Measurements from ENCODE around the gene C1QTNF9B. TPM values are rescaled to one million over a fixed set of nuclear protein-coding genes. Genes with fewer than 3 reads are reported as not detected.

The C1QTNF9B gene
- total RNA-seq, 1 donor from 2014 or later: not detected

DNA sequence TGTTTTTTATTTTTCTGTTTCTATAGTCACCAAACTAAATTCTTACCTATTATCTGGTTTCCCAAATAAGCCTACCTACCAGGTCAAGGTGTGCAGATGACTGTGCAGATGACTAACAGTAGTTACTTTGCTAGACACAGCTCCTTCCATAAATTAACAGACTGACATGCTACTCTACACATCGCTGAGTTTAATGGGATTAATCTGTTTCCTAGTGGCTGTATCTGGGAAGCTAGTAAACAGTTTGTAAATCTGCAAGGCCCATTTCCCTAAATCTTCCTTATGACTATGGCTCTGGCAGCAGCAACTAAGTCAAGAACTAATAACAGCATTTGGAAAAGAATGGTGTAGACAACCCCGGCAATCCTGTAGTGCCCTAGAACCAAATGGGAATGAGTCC is 36.0 kb downstream of the C1QTNF9B start:
- H3K4me3 ChIP-seq (ENCODE audit: insufficient read depth, low read depth, low read length): no peak overlapping the region
- H2AFZ ChIP-seq (ENCODE audit: low read depth, low read length): no peak overlapping the region
- H3K9me3 ChIP-seq (ENCODE audit: insufficient read depth, low read depth, low read length): no peaks in the 10 kb centered on the region
- FAIRE-seq: no peak
- H3K27me3 ChIP-seq (ENCODE audit: insufficient read depth, low read length): no peaks in the 10 kb centered on the region
- H3K36me3 Mint-ChIP-seq (ENCODE audit: low read depth, unreplicated experiment): peaks cover 14% of the 10 kb centered on the region
- no peaks in the 10 kb centered on the region for H4K20me1 ChIP-seq (ENCODE audit: insufficient read depth, low read length)
- no peaks in the 10 kb centered on the region for H3K79me2 ChIP-seq (ENCODE audit: insufficient read depth, low read length)
- H3K36me3 ChIP-seq (ENCODE audit: insufficient read depth, low read length): no peaks in the 10 kb centered on the region
- H3K27ac Mint-ChIP-seq (ENCODE audit: unreplicated experiment): no peak overlapping the region
- no peak for DNase-seq (ENCODE audit: low read depth)
- H3K4me3 Mint-ChIP-seq (ENCODE audit: unreplicated experiment): no peak overlapping the region
- H3K4me1 ChIP-seq (ENCODE audit: insufficient read depth, low read length): peaks cover 2% of the 10 kb centered on the region
- no peaks in the 10 kb centered on the region for H3K27me3 Mint-ChIP-seq (ENCODE audit: low read depth, unreplicated experiment)
- no peak overlapping the region for H3K4me2 ChIP-seq (ENCODE audit: low read length)
- no peaks in the 10 kb centered on the region for H3K9me3 Mint-ChIP-seq (ENCODE audit: unreplicated experiment)
- TF ChIP-seq, protein P1, sequence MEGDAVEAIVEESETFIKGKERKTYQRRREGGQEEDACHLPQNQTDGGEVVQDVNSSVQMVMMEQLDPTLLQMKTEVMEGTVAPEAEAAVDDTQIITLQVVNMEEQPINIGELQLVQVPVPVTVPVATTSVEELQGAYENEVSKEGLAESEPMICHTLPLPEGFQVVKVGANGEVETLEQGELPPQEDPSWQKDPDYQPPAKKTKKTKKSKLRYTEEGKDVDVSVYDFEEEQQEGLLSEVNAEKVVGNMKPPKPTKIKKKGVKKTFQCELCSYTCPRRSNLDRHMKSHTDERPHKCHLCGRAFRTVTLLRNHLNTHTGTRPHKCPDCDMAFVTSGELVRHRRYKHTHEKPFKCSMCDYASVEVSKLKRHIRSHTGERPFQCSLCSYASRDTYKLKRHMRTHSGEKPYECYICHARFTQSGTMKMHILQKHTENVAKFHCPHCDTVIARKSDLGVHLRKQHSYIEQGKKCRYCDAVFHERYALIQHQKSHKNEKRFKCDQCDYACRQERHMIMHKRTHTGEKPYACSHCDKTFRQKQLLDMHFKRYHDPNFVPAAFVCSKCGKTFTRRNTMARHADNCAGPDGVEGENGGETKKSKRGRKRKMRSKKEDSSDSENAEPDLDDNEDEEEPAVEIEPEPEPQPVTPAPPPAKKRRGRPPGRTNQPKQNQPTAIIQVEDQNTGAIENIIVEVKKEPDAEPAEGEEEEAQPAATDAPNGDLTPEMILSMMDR (IDR thresholded peaks at IDR 0.05; ENCODE audit: insufficient read depth, low read depth, low read length): no peak
- no peak for TF ChIP-seq EZH2 (IDR thresholded peaks at IDR 0.05; ENCODE audit: insufficient read depth, low read length)
- H3K9ac ChIP-seq (ENCODE audit: low read length): no peak overlapping the region
- H3K4me1 Mint-ChIP-seq (ENCODE audit: low read depth, unreplicated experiment): no peaks in the 10 kb centered on the region
- H3K27ac ChIP-seq (ENCODE audit: low read depth, low read length): no peak overlapping the region

GRCh38 chr13:23859904-23860303 is 37.4 kb downstream of the C1QTNF9B start:
- Mint-ChIP-seq H3K27ac (ENCODE audit: unreplicated experiment) (no peak overlapping the region), H3K36me3 (ENCODE audit: low read depth, unreplicated experiment) (peaks cover 16% of the 10 kb centered on the region), H3K9me3 (ENCODE audit: unreplicated experiment) (no peaks in the 10 kb centered on the region), H3K27me3 (ENCODE audit: low read depth, unreplicated experiment) (no peaks in the 10 kb centered on the region), H3K4me1 (ENCODE audit: low read depth, unreplicated experiment) (no peaks in the 10 kb centered on the region), H3K4me3 (ENCODE audit: unreplicated experiment) (no peak overlapping the region)
- FAIRE-seq (peak; percentile 55), DNase-seq (ENCODE audit: low read depth) (no peak)
- Histone ChIP-seq H3K27me3 (ENCODE audit: insufficient read depth, low read length) (no peaks in the 10 kb centered on the region), H3K4me1 (ENCODE audit: insufficient read depth, low read length) (no peaks in the 10 kb centered on the region), H3K9me3 (ENCODE audit: insufficient read depth, low read depth, low read length) (no peaks in the 10 kb centered on the region), H4K20me1 (ENCODE audit: insufficient read depth, low read length) (no peaks in the 10 kb centered on the region), H3K9ac (ENCODE audit: low read length) (no peak overlapping the region), H3K27ac (ENCODE audit: low read depth, low read length) (no peak overlapping the region), H3K79me2 (ENCODE audit: insufficient read depth, low read length) (no peaks in the 10 kb centered on the region), H3K36me3 (ENCODE audit: insufficient read depth, low read length) (peaks cover 6% of the 10 kb centered on the region), H2AFZ (ENCODE audit: low read depth, low read length) (no peak overlapping the region), H3K4me3 (ENCODE audit: insufficient read depth, low read depth, low read length) (no peak overlapping the region), H3K4me2 (ENCODE audit: low read length) (no peak overlapping the region)
- no peak for TF ChIP-seq EZH2 (IDR thresholded peaks at IDR 0.05; ENCODE audit: insufficient read depth, low read length)
- TF ChIP-seq, protein P1 (IDR thresholded peaks at IDR 0.05; ENCODE audit: insufficient read depth, low read depth, low read length): no peak

DNA sequence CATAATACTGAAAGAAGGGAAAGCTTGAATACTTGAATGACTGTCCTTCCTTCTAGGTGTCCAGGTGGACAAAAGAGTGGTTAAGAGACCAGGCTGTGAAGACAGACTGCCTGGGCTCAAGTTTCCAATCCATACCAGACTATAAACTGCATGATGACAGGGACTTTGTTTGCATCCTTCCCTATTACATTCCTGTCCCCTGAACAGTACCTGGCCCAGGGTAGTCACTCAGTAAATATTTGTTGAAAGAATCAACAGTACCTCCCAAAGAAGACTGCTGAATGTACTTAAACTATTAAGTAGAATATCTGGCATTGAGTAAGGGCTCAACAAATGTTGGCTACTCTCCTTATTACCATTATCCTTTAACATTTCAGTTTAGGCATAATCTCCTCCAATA is 37.8 kb downstream of the C1QTNF9B start:
- Histone ChIP-seq H3K79me2 (ENCODE audit: insufficient read depth, low read length) (no peaks in the 10 kb centered on the region), H3K4me1 (ENCODE audit: insufficient read depth, low read length) (no peaks in the 10 kb centered on the region), H4K20me1 (ENCODE audit: insufficient read depth, low read length) (no peaks in the 10 kb centered on the region), H3K27me3 (ENCODE audit: insufficient read depth, low read length) (no peaks in the 10 kb centered on the region), H3K9me3 (ENCODE audit: insufficient read depth, low read depth, low read length) (no peaks in the 10 kb centered on the region), H3K4me2 (ENCODE audit: low read length) (no peak overlapping the region), H3K4me3 (ENCODE audit: insufficient read depth, low read depth, low read length) (no peak overlapping the region), H3K27ac (ENCODE audit: low read depth, low read length) (no peak overlapping the region), H2AFZ (ENCODE audit: low read depth, low read length) (no peak overlapping the region), H3K36me3 (ENCODE audit: insufficient read depth, low read length) (peaks cover 6% of the 10 kb centered on the region), H3K9ac (ENCODE audit: low read length) (no peak overlapping the region)
- TF ChIP-seq, protein P1 (IDR thresholded peaks at IDR 0.05; ENCODE audit: insufficient read depth, low read depth, low read length): no peak
- no peak for TF ChIP-seq EZH2 (IDR thresholded peaks at IDR 0.05; ENCODE audit: insufficient read depth, low read length)
- Mint-ChIP-seq H3K27ac (ENCODE audit: unreplicated experiment) (no peak overlapping the region), H3K9me3 (ENCODE audit: unreplicated experiment) (no peaks in the 10 kb centered on the region), H3K4me1 (ENCODE audit: low read depth, unreplicated experiment) (no peaks in the 10 kb centered on the region), H3K36me3 (ENCODE audit: low read depth, unreplicated experiment) (peaks cover 16% of the 10 kb centered on the region), H3K27me3 (ENCODE audit: low read depth, unreplicated experiment) (no peaks in the 10 kb centered on the region), H3K4me3 (ENCODE audit: unreplicated experiment) (no peak overlapping the region)
- DNase-seq (ENCODE audit: low read depth) (no peak), FAIRE-seq (peak; percentile 13)

All from astrocyte (in vitro differentiated cells and primary cell).